GM12878 (cell line): ENCODE data around the gene IQCC. TPM values are rescaled to one million over a fixed set of nuclear protein-coding genes. Genes with fewer than 3 reads are reported as not detected.

Source experiments
- ATAC-seq: fragments of 200-7000 bp; cut with Tn5 transposase; 3 replicates; pipeline ENCODE4 v1.9.1; 2020; ENCODE audit warnings: mild to moderate bottlenecking, moderate library complexity
- BruUV-seq: library from RNA; stranded (reverse); fragments of 400-500 nt; replicated peaks from 2 replicates; lab custom pipeline; 2021; lab: Mats Ljungman, UMichigan
- CTCF ChIA-PET: fragments of 300-600 bp; sonication (Branson Sonifier 250); formaldehyde crosslinking; extraction: SDS; loops from one replicate; lab custom pipeline; 2021; ENCODE audit warnings: inconsistent platforms; lab: Yijun Ruan, JAX
- POLR2A ChIA-PET: fragments of 350-600 bp; formaldehyde crosslinking; extraction: SDS; loops from one replicate; lab custom pipeline; 2021; ENCODE audit warnings: inconsistent platforms; lab: Charles Lee
- RAD21 ChIA-PET: fragments of 300-600 bp; sonication (Branson Sonifier 250); formaldehyde crosslinking; loops from one replicate; lab custom pipeline; 2023; ENCODE audit warnings: antibody characterized with exemption; ENCODE audit not compliant: unreplicated experiment; lab: Charles Lee
- SMC1A ChIA-PET: fragments of 300-600 bp; sonication (Branson Sonifier 250); formaldehyde crosslinking; loops from one replicate; lab custom pipeline; 2023; ENCODE audit not compliant: unreplicated experiment, uncharacterized antibody; lab: Charles Lee
- DNase-seq: peaks from one replicate; pipeline ENCODE4 v3.0.0-alpha.2; 2011; ENCODE audit warnings: low read depth, low spot score
- FAIRE-seq: peaks from 3 replicates; lab custom pipeline; 2011; peaks lifted over from hg19 to GRCh38; lab: Jason Lieb, UNC
- H2AFZ ChIP-seq: 2 replicates; pipeline ENCODE4 v1.6.0; 2011; ENCODE audit warnings: low read depth, low read length, control low read depth; ENCODE audit not compliant: control insufficient read depth
- H3K27ac ChIP-seq: 2 replicates; pipeline ENCODE4 v1.5.1; 2011; ENCODE audit warnings: control low read depth; ENCODE audit not compliant: control insufficient read depth, insufficient read depth
- H3K27me3 ChIP-seq, 2 experiments: replicated peaks in 1 of 2; 2 replicates each; pipeline versions ENCODE4 v1.6.0 to v1.6.1; 2011; ENCODE audit warnings: low read length in 1 of 2; ENCODE audit not compliant: control insufficient read depth in 2 of 2, insufficient read depth in 2 of 2
- H3K36me3 ChIP-seq, 2 experiments: 2 replicates each; pipeline ENCODE4 v1.5.1; 2011; ENCODE audit warnings: low read length in 1 of 2; ENCODE audit not compliant: control insufficient read depth in 2 of 2, insufficient read depth in 2 of 2
- H3K4me1 ChIP-seq: 2 replicates; pipeline ENCODE4 v1.6.1; 2011; ENCODE audit warnings: mild to moderate bottlenecking, low read length, moderate library complexity, mixed read lengths; ENCODE audit not compliant: control insufficient read depth, insufficient read depth
- H3K4me2 ChIP-seq: 2 replicates; pipeline ENCODE4 v1.6.0; 2011; ENCODE audit warnings: control low read depth; ENCODE audit not compliant: control insufficient read depth, insufficient read depth
- H3K4me3 ChIP-seq: fragments of 200-600 bp; sonication (generic); 2 replicates; pipeline ENCODE4 v1.5.1; 2016
- H3K79me2 ChIP-seq: 2 replicates; pipeline ENCODE4 v1.6.0; 2011; ENCODE audit warnings: low read length; ENCODE audit not compliant: control insufficient read depth, insufficient read depth
- H3K9ac ChIP-seq: 2 replicates; pipeline ENCODE4 v1.8.0; 2011; ENCODE audit warnings: low read length, control low read depth, mixed read lengths; ENCODE audit not compliant: control insufficient read depth, insufficient read depth
- H3K9me3 ChIP-seq: replicated peaks from 3 replicates; pipeline ENCODE4 v1.5.1; 2011; ENCODE audit warnings: mild to moderate bottlenecking, low read length; ENCODE audit not compliant: control insufficient read depth, insufficient read depth
- H4K20me1 ChIP-seq: 2 replicates; pipeline ENCODE4 v1.6.0; 2011; ENCODE audit not compliant: control insufficient read depth, insufficient read depth
- CEBPB ChIP-seq, 2 experiments: fragments of 150-350 bp in 1 of 2; IDR thresholded peaks; 2 replicates each; pipeline ENCODE4 v1.6.1; 2012 to 2014; ENCODE audit warnings: low read depth in 2 of 2, low read length in 2 of 2, borderline replicate concordance in 1 of 2, inconsistent platforms in 1 of 2
- ETV6 ChIP-seq, 2 experiments: fragments of 450-650 bp in 1 of 2; IDR thresholded peaks in 1 of 2; conservative IDR thresholded peaks in 1 of 2; 2 replicates each; pipeline ENCODE4 v1.6.1; 2014; ENCODE audit warnings: antibody characterized with exemption in 1 of 2, borderline replicate concordance in 1 of 2, low read depth in 1 of 2, mild to moderate bottlenecking in 1 of 2, moderate library complexity in 1 of 2
- HDGF ChIP-seq: fragments of 450-650 bp; IDR thresholded peaks from 2 replicates; pipeline ENCODE4 v1.6.1; 2016; ENCODE audit warnings: antibody characterized with exemption
- MYB ChIP-seq: fragments of 150-350 bp; IDR thresholded peaks from 2 replicates; pipeline ENCODE4 v1.6.1; 2014; ENCODE audit warnings: mild to moderate bottlenecking, low read depth, low read length, borderline replicate concordance
- NFXL1 ChIP-seq: fragments of 450-650 bp; IDR thresholded peaks from 2 replicates; pipeline ENCODE4 v1.6.1; 2017; ENCODE audit warnings: antibody characterized with exemption, mild to moderate bottlenecking, borderline replicate concordance
- NR2C1 ChIP-seq: fragments of 450-650 bp; IDR thresholded peaks from 2 replicates; pipeline ENCODE4 v1.6.1; 2017; ENCODE audit warnings: antibody characterized with exemption, mild to moderate bottlenecking, moderate library complexity
- NR2F1 ChIP-seq: fragments of 450-650 bp; conservative IDR thresholded peaks from 2 replicates; pipeline ENCODE4 v1.6.1; 2017; ENCODE audit warnings: mild to moderate bottlenecking
- PAX8 ChIP-seq: fragments of 450-650 bp; IDR thresholded peaks from 2 replicates; pipeline ENCODE4 v1.6.1; 2017; ENCODE audit warnings: mild to moderate bottlenecking, moderate library complexity
- RAD21 ChIP-seq: IDR thresholded peaks from 2 replicates; pipeline ENCODE4 v1.6.1; 2011; ENCODE audit warnings: mild to moderate bottlenecking, low read depth, low read length, moderate library complexity; ENCODE audit not compliant: insufficient read depth
- RB1 ChIP-seq: fragments of 450-650 bp; formaldehyde crosslinking; IDR thresholded peaks from 2 replicates; pipeline ENCODE4 v1.6.1; 2017; ENCODE audit warnings: mild to moderate bottlenecking, borderline replicate concordance
- SREBF2 ChIP-seq: IDR thresholded peaks from 2 replicates; pipeline ENCODE4 v1.6.1; 2012; ENCODE audit warnings: mild to moderate bottlenecking, low read length
- ZZZ3 ChIP-seq: IDR thresholded peaks from 2 replicates; pipeline ENCODE4 v1.6.1; 2011; ENCODE audit warnings: low read depth; ENCODE audit not compliant: control insufficient read depth, insufficient read length
- WGBS: methylation state at CpG from one replicate; pipeline ENCODE4 v1.1.6; 2016; ENCODE audit warnings: low lambda C conversion rate; ENCODE audit not compliant: insufficient replicate concordance, insufficient coverage; ENCODE audit errors: missing lambda C conversion rate; 5-methylcytosine and 5-hydroxymethylcytosine counted together
- in situ Hi-C: fragments of 300-500 bp; cut with MboI; formaldehyde crosslinking; loops from 9 replicates; pipeline ENCODE4 v1.14.3; 2018; ENCODE audit warnings: mixed read lengths
- intact Hi-C: fragments of 100-400 bp; cut with micrococcal nuclease; formaldehyde crosslinking; loops from one replicate; pipeline ENCODE4 v1.14.2; 2022; ENCODE audit not compliant: unreplicated experiment
- polyA plus RNA-seq, 11 experiments: library from polyadenylated mRNA; depleted of rRNA in 4 of 11; unstranded in 6 of 11; stranded (reverse) in 5 of 11; fragments of >200 nt; fragmentation: Nextera tagmentation in 4 of 11; fragmentation: Illumina TruSeq in 1 of 11; extraction: Ambion mirVana in 4 of 11; extraction: Trizol in 1 of 11; gene quantifications; 1 replicate in 1 of 11; 2 replicates in 10 of 11; pipeline versions ENCODE4 v1.2.1 to v1.2.3, GENCODE V29; 2011 to 2016; ENCODE audit warnings: inconsistent platforms in 2 of 11, missing spikeins in 2 of 11, low read depth in 1 of 11
- total RNA-seq, 4 experiments: library from RNA; depleted of rRNA in 3 of 4; stranded (reverse); fragments of >200 nt in 3 of 4; fragmentation: Illumina TruSeq in 1 of 4; extraction: Trizol in 1 of 4; gene quantifications; 2 replicates each; pipeline versions ENCODE4 v1.2.1 to v1.2.3, GENCODE V29; 2013 to 2021
- TF ChIP-seq, protein P1 (sequence below): IDR thresholded peaks from 2 replicates; pipeline ENCODE4 v1.6.1; 2012; ENCODE audit warnings: low read depth, low read length, improper control_type of control experiment
- TF ChIP-seq, protein P2 (sequence below): fragments of 450-650 bp; IDR thresholded peaks from 2 replicates; pipeline ENCODE4 v1.6.1; 2017; ENCODE audit warnings: mild to moderate bottlenecking, moderate library complexity
- TF ChIP-seq, protein P3 (sequence below): fragments of 450-650 bp; IDR thresholded peaks from 2 replicates; pipeline ENCODE4 v1.6.1; 2017; ENCODE audit warnings: borderline replicate concordance
- TF ChIP-seq, protein P4 (sequence below): fragments of 450-650 bp; IDR thresholded peaks from 2 replicates; pipeline ENCODE4 v1.6.1; 2017; ENCODE audit warnings: antibody characterized with exemption, mild to moderate bottlenecking, moderate library complexity

Gene IQCC
- total and polyA plus RNA-seq, 10 of the 15 experiments (the other 5 are each of a cell fraction or from before 2014, with no cell fraction given), result 2.1 to 6.8 (median 4.9) TPM

DNA sequence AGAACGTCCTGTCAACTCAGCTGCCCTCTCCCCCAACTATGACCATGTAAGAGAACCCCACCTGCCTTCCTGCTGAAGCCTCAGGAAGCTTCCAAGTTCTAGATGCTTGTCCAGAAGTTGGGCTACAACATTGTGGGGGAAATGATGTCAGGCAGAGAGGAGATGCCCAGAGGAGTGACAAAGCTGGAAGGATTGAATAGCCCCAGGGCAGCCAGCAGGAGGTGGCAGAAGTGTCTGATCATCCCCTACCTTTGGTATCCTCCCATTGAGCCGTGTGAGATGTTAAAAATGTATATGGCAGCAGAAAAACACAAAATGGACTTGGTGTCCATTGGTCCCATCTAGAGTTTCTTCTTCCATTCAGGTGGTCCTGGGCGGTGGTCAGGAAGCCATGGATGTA is 23.3 kb downstream of the IQCC start:
- Histone ChIP-seq H3K79me2 (peaks cover 6% of the 10 kb centered on the region), H3K4me1 (peaks cover 4% of the 10 kb centered on the region), H3K4me3 (no peak overlapping the region), H3K4me2 (no peak overlapping the region), H3K36me3 (peaks cover 21 to 25% of the 10 kb centered on the region in 2 experiments), H2AFZ (no peak overlapping the region), H3K27ac (no peak overlapping the region), H3K9ac (no peak overlapping the region), H4K20me1 (no peaks in the 10 kb centered on the region), H3K9me3 (no peaks in the 10 kb centered on the region), H3K27me3 (no peaks in the 10 kb centered on the region)
- no TSS peak for BruUV-seq
- WGBS, result 89% methylated on average over 3 of the region's 3 CpGs
- DNase-seq, result no peak
- ChIA-PET SMC1A (interaction anchor here (0.6 to 2.2 kb wide), 3 partner anchors 13 to 88 kb away, joined by 3 to 7 read pairs (median 5); no protein-coding TSS in a partner anchor), RAD21 (no interaction called here), POLR2A (interaction anchor here (0.6 kb wide), 1 partner anchor 340 kb away, joined by 3 read pairs; no protein-coding TSS in a partner anchor), CTCF (interaction anchor here (0.9 to 3.5 kb wide), 3 partner anchors 14 to 179 kb away, joined by 3 to 14 read pairs (median 7); partner anchors contain the start of gene FAM167B)
- TF ChIP-seq ETV6 (conservative IDR thresholded peaks at IDR 0.05 in 1 of 2, IDR thresholded peaks at IDR 0.05 in 1 of 2; ENCODE audit: borderline replicate concordance in 1 of 2, low read depth in 1 of 2) (no peak), HDGF (no peak), SREBF2 (no peak), MYB (no peak), RAD21 (no peak), NR2F1 (no peak), ZZZ3 (no peak), NR2C1 (no peak), CEBPB (IDR thresholded peaks at IDR 0.05; ENCODE audit: borderline replicate concordance in 1 of 2, low read depth in 2 of 2, low read length in 2 of 2) (no peak), PAX8 (no peak), RB1 (no peak), NFXL1 (no peak)
- TF ChIP-seq, protein P1, sequence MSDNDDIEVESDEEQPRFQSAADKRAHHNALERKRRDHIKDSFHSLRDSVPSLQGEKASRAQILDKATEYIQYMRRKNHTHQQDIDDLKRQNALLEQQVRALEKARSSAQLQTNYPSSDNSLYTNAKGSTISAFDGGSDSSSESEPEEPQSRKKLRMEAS, result no peak
- TF ChIP-seq, protein P2, sequence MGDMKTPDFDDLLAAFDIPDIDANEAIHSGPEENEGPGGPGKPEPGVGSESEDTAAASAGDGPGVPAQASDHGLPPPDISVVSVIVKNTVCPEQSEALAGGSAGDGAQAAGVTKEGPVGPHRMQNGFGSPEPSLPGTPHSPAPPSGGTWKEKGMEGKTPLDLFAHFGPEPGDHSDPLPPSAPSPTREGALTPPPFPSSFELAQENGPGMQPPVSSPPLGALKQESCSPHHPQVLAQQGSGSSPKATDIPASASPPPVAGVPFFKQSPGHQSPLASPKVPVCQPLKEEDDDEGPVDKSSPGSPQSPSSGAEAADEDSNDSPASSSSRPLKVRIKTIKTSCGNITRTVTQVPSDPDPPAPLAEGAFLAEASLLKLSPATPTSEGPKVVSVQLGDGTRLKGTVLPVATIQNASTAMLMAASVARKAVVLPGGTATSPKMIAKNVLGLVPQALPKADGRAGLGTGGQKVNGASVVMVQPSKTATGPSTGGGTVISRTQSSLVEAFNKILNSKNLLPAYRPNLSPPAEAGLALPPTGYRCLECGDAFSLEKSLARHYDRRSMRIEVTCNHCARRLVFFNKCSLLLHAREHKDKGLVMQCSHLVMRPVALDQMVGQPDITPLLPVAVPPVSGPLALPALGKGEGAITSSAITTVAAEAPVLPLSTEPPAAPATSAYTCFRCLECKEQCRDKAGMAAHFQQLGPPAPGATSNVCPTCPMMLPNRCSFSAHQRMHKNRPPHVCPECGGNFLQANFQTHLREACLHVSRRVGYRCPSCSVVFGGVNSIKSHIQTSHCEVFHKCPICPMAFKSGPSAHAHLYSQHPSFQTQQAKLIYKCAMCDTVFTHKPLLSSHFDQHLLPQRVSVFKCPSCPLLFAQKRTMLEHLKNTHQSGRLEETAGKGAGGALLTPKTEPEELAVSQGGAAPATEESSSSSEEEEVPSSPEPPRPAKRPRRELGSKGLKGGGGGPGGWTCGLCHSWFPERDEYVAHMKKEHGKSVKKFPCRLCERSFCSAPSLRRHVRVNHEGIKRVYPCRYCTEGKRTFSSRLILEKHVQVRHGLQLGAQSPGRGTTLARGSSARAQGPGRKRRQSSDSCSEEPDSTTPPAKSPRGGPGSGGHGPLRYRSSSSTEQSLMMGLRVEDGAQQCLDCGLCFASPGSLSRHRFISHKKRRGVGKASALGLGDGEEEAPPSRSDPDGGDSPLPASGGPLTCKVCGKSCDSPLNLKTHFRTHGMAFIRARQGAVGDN, result no peak
- TF ChIP-seq, protein P3, sequence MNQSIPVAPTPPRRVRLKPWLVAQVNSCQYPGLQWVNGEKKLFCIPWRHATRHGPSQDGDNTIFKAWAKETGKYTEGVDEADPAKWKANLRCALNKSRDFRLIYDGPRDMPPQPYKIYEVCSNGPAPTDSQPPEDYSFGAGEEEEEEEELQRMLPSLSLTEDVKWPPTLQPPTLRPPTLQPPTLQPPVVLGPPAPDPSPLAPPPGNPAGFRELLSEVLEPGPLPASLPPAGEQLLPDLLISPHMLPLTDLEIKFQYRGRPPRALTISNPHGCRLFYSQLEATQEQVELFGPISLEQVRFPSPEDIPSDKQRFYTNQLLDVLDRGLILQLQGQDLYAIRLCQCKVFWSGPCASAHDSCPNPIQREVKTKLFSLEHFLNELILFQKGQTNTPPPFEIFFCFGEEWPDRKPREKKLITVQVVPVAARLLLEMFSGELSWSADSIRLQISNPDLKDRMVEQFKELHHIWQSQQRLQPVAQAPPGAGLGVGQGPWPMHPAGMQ, result no peak
- TF ChIP-seq, protein P4, sequence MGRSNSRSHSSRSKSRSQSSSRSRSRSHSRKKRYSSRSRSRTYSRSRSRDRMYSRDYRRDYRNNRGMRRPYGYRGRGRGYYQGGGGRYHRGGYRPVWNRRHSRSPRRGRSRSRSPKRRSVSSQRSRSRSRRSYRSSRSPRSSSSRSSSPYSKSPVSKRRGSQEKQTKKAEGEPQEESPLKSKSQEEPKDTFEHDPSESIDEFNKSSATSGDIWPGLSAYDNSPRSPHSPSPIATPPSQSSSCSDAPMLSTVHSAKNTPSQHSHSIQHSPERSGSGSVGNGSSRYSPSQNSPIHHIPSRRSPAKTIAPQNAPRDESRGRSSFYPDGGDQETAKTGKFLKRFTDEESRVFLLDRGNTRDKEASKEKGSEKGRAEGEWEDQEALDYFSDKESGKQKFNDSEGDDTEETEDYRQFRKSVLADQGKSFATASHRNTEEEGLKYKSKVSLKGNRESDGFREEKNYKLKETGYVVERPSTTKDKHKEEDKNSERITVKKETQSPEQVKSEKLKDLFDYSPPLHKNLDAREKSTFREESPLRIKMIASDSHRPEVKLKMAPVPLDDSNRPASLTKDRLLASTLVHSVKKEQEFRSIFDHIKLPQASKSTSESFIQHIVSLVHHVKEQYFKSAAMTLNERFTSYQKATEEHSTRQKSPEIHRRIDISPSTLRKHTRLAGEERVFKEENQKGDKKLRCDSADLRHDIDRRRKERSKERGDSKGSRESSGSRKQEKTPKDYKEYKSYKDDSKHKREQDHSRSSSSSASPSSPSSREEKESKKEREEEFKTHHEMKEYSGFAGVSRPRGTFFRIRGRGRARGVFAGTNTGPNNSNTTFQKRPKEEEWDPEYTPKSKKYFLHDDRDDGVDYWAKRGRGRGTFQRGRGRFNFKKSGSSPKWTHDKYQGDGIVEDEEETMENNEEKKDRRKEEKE, result no peak
- intact Hi-C loops (no loop called here), in situ Hi-C loops (no loop called here)
- no peak for FAIRE-seq
- no peak for ATAC-seq
